ENCODE data around the gene CCDC120.
A peak's percentile ranks its signal among the peaks of the same experiment; 100 is the strongest.

Gene CCDC120

GRCh38 chrX:49063715-49064114, 4.9 kb downstream of the CCDC120 start:
- DNase-seq: no peak

- DNase-seq: no peak
Observed at GRCh38 chrX:49064303-49064702, 5.5 kb downstream of the CCDC120 start.

- DNase-seq: no peak
Observed at GRCh38 chrX:49064735-49065134, 5.9 kb downstream of the CCDC120 start.

GRCh38 chrX:49066278-49066677, 7.5 kb downstream of the CCDC120 start:
- DNase-seq: no peak

DNA sequence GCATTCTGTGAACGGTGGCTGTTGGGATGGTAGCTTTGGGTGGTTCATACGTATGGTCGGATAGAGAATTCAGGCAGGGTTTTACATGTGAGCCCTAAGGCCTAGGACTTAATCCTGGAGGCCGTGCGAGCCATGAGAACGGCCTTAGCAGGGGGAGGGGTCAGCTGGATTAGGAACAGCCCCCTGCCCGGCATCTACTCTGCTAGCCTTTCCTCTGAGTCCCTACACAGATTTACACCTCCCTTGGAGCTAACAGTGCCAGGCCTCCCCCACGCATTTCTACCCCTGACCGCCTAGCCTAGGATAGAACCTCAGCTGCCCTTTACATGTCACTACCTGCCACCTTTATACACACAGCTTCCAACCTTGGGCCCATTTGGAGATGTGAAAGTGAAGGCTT, 7.9 kb downstream of the CCDC120 start:
- DNase-seq: no peak

DNA sequence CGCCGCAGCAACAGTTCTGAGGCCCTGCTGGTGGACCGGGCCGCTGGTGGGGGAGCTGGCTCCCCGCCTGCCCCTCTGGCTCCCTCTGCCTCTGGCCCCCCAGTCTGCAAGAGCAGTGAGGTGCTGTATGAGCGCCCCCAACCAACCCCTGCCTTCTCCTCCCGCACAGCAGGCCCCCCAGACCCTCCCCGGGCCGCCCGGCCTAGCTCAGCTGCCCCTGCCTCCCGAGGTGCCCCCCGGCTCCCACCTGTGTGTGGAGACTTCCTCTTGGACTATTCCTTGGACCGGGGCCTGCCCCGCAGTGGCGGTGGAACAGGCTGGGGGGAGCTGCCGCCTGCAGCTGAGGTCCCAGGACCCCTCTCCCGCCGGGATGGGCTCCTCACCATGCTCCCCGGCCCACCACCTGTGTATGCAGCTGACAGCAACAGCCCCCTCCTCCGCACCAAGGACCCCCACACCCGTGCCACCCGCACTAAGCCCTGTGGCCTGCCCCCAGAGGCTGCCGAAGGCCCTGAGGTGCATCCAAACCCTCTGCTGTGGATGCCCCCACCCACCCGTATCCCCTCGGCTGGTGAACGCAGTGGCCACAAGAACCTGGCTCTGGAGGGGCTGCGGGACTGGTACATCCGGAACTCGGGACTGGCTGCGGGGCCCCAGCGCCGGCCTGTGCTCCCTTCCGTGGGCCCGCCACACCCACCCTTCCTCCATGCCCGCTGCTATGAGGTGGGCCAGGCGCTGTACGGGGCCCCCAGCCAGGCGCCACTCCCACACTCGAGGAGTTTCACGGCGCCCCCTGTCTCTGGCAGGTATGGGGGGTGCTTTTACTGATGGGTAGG, 8.7 kb downstream of the CCDC120 start:
- no peak for DNase-seq

GRCh38 chrX:49069038-49069437, 10.2 kb downstream of the CCDC120 start:
- DNase-seq: no peak

- no peak for DNase-seq
Observed at GRCh38 chrX:49070988-49071387, 12.2 kb downstream of the CCDC120 start.

- DNase-seq: no peak
Observed at GRCh38 chrX:49071877-49072711, 13.3 kb downstream of the CCDC120 start.

GRCh38 chrX:49072712-49073095, 13.9 kb downstream of the CCDC120 start:
- no peak for DNase-seq

- peak; percentile 92 for DNase-seq
Observed at GRCh38 chrX:49073601-49074575, 15.1 kb downstream of the CCDC120 start, which contains the start of gene PRAF2. PRAF2 (minus strand) TSS chrX:49074002; CDS start chrX:49073987, 15 bp downstream.

- DNase-seq: no peak
Observed at GRCh38 chrX:49075347-49075746, 16.5 kb downstream of the CCDC120 start.

GRCh38 chrX:49077941-49078340, 19.1 kb downstream of the CCDC120 start:
- DNase-seq: no peak

DNA sequence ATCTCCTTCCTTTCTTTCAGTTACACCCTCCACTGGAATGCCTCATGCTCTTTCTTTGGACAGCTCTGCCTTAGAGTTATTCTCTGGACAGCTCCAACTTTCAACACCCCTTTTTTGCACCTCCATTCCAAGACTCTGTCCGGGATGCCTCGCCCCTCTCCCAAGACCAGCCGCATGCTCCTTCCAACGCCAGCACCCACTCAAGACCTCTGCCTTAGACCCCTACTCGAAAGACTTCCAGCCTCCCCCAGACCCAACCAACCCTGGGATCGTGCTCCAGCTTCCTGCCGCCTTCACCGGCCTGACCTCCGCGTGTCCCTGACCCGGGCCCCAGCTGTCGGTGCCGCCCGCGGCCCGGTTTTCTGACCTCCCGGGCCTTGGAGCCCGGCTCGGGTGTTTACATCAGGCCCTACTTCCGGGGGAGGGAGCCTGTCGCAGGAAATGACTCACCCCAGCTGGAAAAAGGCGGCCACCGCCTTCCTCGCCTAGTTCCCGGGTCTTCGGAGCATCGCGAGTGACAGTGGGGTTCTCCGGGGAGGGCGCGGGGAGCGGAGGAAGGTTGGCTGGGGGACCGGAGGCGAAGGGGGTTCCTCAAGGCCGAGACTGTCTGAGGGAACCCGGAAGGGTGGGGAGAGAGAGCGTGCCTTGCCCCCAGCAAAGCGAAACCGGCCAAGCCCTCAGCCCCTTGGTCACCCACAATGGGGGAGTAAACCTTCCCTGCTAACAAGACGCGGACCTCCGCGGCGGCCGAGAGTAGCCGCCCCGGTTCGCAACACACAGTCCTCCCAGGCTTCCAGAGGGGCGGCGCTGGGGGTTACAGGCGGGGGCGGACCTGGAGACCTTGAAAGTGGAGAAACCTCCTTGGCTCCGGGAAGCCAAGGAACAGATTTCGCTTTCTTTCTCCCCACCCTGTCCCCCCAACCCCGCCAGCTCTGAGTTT, 21.0 kb downstream of the CCDC120 start, which contains the start of gene WDR45:
WDR45 (minus strand) TSS at position 399 of the 940 bp plus-strand sequence. CDS start 1,792 bp downstream, outside the sequence.
- DNase-seq: peak; percentile 71

DNA sequence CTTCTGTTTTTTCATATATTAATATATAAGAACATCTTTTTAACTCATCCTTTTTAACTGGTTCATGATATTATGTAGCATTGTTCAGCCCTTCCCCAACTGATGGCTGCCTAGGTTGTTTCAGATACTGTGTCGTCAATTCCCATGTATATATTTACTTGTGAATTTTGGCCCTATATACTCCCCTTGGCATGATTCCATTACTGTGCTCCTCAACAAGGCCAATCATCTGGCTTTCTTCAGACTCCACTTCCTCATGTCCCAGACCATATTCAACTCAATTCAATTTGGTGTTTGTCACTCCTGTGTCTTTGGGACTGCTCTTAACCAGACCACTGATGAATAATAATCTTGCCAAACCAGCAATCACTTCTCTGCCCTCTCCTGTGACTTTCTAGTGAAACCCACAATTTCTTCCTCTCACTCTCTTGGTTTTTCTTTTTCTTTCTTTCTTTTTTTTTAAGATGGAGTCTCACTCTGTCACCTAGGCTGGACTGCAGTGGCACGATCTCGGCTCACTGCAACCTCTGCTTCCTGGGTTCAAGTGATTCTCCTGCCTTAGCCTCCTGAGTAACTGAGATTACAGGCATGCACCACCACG, 23.6 kb downstream of the CCDC120 start:
- no peak for DNase-seq

- no peak for DNase-seq
Observed at GRCh38 chrX:49089553-49089952, 30.8 kb downstream of the CCDC120 start.

DNA sequence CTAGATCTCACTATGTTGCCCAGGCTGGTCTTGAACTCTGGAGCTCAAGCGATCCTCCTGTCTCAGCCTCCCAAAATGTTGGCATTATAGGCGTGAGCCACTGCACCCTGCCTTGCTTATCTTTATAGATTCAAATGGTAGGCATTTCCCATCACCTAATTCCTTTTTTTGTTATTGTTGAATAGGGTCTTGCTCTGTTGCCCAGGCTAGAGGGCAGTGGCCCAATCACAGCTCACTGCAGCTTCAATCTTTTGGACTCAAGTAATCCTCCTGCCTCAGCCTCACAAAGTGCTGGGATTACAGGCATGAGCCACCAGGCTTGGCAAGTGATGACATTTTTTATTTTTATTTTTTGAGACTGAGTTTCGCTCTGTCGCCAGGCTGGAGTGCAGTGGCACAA, 37.6 kb downstream of the CCDC120 start:
- no peak for DNase-seq

DNA sequence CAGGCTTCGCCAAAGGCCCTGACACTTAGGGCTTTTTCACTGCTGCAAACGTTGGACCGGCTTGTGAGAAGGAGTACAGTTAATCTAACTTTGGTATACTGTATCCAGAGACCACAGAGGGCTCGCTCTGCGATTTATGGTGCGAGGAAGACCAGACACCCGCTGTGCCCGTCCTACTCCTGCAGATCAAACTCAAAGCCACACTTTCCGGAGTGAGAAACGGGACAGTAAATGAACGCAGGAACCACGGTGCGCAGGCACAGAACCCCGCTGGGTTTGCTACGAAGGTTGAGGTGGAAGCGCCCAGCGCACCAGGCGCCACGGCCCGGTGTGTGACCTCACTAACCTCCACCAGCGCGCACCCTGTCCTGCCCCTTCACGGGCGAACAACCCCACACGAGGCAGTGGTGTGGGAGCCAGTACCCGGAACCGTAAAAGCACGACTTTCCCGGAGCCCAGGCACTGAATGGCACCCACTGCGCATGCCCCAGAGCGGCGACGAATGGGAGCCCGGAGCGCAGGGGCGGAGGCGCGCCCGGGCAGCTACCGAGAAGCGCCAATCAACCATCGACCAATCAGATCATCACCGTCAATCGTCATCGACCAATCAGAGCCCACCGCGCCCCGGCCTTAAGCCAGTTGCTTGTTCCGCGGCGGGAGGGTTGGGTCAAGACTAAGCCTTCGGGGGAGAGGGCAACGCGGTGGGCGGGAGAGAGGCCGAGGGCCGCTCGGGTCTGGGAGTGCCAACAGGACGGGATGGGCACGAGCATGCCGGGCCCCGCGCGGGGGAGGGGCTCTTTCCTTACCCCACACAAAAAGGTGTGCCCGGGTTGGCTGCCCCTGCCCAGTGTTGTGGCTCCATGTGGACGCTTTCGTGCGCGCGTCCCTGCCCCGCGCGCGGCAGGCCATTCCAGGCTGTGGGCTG, 42.2 kb downstream of the CCDC120 start:
- peak; percentile 87 for DNase-seq

DNA sequence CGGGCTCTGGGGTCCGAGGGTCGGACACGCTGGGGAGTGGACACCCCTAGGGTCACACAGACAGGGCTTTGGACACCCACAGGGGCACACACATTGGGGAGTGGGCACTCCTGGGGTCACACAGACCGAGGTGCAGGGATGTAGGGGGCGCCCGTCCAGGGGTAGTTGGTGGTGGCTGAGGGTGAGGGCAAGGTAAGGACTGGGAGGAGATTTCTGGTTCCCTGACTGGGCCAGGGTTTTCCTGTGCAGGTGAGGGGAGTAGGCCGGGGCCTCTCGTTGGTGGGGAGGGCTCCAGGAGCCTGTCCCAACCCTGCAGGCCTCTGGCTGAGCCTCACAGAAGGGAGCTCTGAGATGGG, 42.8 kb downstream of the CCDC120 start:
- DNase-seq: no peak

GRCh38 chrX:49102190-49102589, 43.4 kb downstream of the CCDC120 start:
- DNase-seq: no peak

All from stimulated activated CD4-positive, alpha-beta T cell treated with anti-CD3 and anti-CD28 coated beads, Interleukin-1b, Interleukin-23, amount 100 ng/mL, for 48 hours (primary cell).